IPS DF 6.9 (cell line): Measurements from ENCODE around the gene MSH5.

Source experiments
- DNase-seq: peaks from one replicate; pipeline ENCODE4 v3.0.0-alpha.2; 2013; ENCODE audit warnings: low read depth, low spot score
- H3K27ac ChIP-seq: one replicate; pipeline ENCODE4 v1.5.1; 2013; ENCODE audit warnings: low read length, control low read depth
- H3K27me3 ChIP-seq: 2 replicates; pipeline ENCODE4 v1.6.1; 2013; ENCODE audit warnings: mild to moderate bottlenecking, low read length; ENCODE audit not compliant: control insufficient read depth, insufficient read depth
- H3K36me3 ChIP-seq: 2 replicates; pipeline ENCODE4 v1.6.1; 2013; ENCODE audit warnings: low read length; ENCODE audit not compliant: control insufficient read depth, insufficient read depth
- H3K4me1 ChIP-seq: 2 replicates; pipeline ENCODE4 v1.6.1; 2013; ENCODE audit warnings: low read length; ENCODE audit not compliant: control insufficient read depth, insufficient read depth
- H3K4me3 ChIP-seq: 2 replicates; pipeline ENCODE4 v1.5.1; 2013; ENCODE audit warnings: mild to moderate bottlenecking, low read length
- H3K9me3 ChIP-seq: 2 replicates; pipeline ENCODE4 v1.6.1; 2013; ENCODE audit warnings: low read length, inconsistent platforms; ENCODE audit not compliant: control insufficient read depth, insufficient read depth
- WGBS: extraction: QIAGEN DNeasy Blood & Tissue Kit; methylation state at CpG from one replicate; pipeline ENCODE4 v1.1.7; 2013; ENCODE audit warnings: mixed read lengths, missing lambda C conversion rate; ENCODE audit not compliant: insufficient read length, insufficient coverage; 5-methylcytosine and 5-hydroxymethylcytosine counted together

MSH5 gene

DNA sequence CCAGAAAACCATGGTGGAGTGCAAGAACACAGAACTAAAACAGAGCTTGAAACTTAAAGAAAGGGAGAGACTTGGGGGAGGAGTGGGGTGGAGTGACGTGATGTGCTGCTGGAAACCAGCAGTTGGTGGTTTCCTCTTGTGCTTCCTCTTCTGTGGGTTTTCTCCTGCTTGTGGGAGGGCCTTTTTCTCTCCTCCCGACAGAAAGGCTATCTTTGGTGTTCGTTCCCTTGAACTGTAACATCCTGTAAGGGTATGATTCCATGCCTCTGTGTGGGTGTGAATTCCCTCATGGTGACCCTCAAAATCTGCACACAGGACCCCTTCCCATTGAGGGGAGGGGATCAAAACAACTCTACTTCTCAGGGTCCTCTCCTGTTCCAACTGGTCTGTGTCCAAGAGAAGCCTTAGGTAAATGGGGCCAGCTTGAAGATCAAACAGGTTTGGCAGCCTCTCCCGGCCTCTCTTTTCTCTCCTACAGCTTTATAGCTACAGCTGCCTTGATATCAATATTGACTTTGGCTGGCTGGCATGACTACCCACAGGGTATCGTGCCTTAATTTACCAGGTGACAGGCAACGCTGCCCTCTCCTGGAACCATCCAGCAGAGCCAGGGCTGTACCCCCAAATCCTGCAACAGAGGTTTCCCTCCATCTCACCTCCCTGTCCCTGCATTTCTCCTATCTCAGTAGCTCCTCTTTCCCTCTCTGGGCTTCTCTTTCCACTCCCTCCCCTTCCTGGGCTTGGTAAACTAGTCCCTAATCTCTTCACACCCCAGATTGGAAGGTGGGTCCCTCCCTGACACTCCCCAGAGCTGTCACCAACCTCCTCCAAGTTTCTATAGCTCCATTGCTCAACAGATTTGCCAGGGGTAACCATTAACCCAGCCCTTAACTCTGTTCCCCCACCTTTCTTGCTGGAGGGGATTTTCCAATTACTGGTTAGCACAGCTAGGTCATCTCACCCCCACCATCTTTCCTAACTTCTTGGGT lies 1.5 kb upstream of the MSH5 start:
- WGBS, result no CpG with 5 or more reads among the region's 6 CpGs
- Histone ChIP-seq H3K9me3 (no peaks in the 10 kb centered on the region), H3K36me3 (peaks cover 8% of the 10 kb centered on the region; the same call in 1 of the 2 replicates), H3K4me1 (peaks cover 15% of the 10 kb centered on the region), H3K27ac (no peak overlapping the region), H3K27me3 (no peaks in the 10 kb centered on the region), H3K4me3 (no peak overlapping the region)
- no peak for DNase-seq

DNA sequence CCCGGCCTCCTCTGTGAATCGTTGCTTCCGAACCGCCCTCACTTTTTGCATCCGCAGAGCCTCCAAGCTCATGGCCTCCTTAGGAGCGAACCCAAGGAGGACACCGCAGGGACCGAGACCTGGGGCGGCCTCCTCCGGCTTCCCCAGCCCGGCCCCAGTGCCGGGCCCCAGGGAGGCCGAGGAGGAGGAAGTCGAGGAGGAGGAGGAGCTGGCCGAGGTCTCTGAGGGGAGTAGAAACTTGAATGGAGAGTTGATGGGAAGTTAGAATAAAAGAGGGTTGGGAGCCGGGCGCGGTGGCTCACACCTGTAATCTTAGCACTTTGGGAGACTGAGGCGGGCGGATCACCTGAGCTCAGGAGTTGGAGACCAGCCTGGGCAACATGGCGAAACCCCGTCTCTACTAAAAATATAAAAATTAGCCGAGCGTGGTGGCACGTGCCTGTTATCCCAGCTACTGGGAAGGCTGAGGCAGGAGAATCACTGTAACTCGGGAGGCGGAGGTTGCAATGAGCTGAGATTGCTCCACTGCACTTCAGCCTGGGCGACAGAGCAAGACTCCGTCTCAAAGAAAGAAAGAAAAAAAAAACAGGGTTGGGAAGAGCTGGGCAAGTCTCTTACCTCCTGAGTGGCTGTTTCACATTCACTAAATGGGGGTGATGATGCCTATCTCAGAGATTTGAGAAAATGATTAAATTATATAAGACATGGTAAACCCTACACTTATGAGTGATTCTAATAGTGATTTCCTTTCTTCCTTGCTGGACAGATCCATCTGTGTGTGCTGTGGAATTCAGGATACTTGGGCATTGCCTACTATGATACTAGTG lies 805 bp downstream of the MSH5 start:
- H3K4me1 ChIP-seq, result peaks cover 12% of the 10 kb centered on the region; the same call in 1 of the 2 replicates
- no CpG with 5 or more reads among the region's 29 CpGs for WGBS
- no peak overlapping the region for H3K27ac ChIP-seq
- DNase-seq, result no peak
- H3K27me3 ChIP-seq, result no peaks in the 10 kb centered on the region
- no peaks in the 10 kb centered on the region for H3K9me3 ChIP-seq
- H3K4me3 ChIP-seq, result peak overlapping the region; percentile 35; the same call in 1 of the 2 replicates
- H3K36me3 ChIP-seq, result no peaks in the 10 kb centered on the region

DNA sequence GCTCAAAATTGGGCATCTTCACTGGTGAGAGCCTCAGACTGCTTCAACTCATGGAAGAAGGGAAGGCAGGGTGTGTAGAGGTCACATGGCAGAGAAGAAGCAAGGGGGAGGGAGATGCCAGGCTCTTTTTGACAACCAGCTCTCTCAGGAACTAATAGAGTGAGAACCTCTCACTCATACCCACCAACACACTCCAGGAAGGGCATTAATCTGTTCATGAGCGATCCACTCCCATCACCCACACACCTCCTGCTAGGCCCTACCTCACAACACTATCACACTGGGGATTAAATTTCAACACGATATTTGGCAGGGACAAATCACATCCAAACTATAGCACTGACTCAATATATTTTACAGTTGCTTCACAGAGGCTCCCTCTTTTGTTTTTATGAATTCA lies 2.0 kb downstream of the MSH5 start:
- H3K27ac ChIP-seq, result no peak overlapping the region
- peaks cover 11% of the 10 kb centered on the region; the same call in 1 of the 2 replicates for H3K4me1 ChIP-seq
- no CpG with 5 or more reads among the region's 2 CpGs for WGBS
- no peaks in the 10 kb centered on the region for H3K9me3 ChIP-seq
- no peak for DNase-seq
- H3K27me3 ChIP-seq, result no peaks in the 10 kb centered on the region
- no peak overlapping the region for H3K4me3 ChIP-seq
- no peaks in the 10 kb centered on the region for H3K36me3 ChIP-seq

DNA sequence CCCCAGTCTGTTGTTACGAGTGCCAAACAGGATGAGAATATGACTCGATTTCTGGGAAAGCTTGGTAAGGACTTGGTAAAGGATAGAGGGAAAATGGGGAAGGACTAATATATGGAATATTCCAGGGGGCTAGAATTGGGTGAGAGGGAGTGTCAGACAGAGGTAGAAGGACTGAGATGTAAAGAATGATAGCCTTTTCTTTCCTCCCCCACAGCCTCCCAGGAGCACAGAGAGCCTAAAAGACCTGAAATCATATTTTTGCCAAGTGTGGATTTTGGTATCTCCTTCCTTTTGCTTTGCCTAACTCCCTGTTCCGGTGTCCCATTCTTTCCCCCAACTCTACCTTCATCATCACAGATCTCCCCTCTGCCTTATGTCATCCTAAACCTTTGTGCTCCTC lies 3.1 kb downstream of the MSH5 start:
- no CpG with 5 or more reads among the region's 3 CpGs for WGBS
- Histone ChIP-seq H3K27me3 (no peaks in the 10 kb centered on the region), H3K9me3 (no peaks in the 10 kb centered on the region), H3K4me3 (no peak overlapping the region), H3K4me1 (peaks cover 9% of the 10 kb centered on the region; the same call in 1 of the 2 replicates), H3K27ac (no peak overlapping the region), H3K36me3 (peaks cover 7% of the 10 kb centered on the region)
- no peak for DNase-seq

DNA sequence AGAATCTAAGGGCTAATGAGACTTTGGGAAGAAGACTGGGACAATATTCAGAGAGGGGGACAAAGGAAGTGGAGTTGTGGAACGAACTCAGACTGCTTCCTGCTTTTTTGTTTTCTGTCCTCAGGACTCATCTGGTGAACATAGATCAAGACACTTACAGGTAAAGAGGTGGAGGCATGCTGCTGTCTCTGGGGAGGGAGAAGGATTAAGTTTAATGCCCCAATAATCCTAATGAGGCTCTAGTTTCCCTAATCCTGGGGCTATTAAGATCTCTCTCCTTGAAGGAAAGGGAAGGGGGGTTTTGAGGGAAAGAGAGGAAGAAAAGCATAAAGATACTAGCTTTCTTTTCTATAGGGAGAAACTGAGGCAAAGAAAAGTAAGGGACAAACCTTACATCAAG lies 4.6 kb downstream of the MSH5 start:
- no peaks in the 10 kb centered on the region for H3K4me1 ChIP-seq
- H3K36me3 ChIP-seq, result peaks cover 7% of the 10 kb centered on the region
- WGBS, result no CpG with 5 or more reads among the region's 1 CpG
- no peaks in the 10 kb centered on the region for H3K9me3 ChIP-seq
- no peaks in the 10 kb centered on the region for H3K27me3 ChIP-seq
- H3K4me3 ChIP-seq, result no peak overlapping the region
- H3K27ac ChIP-seq, result no peak overlapping the region
- no peak for DNase-seq

DNA sequence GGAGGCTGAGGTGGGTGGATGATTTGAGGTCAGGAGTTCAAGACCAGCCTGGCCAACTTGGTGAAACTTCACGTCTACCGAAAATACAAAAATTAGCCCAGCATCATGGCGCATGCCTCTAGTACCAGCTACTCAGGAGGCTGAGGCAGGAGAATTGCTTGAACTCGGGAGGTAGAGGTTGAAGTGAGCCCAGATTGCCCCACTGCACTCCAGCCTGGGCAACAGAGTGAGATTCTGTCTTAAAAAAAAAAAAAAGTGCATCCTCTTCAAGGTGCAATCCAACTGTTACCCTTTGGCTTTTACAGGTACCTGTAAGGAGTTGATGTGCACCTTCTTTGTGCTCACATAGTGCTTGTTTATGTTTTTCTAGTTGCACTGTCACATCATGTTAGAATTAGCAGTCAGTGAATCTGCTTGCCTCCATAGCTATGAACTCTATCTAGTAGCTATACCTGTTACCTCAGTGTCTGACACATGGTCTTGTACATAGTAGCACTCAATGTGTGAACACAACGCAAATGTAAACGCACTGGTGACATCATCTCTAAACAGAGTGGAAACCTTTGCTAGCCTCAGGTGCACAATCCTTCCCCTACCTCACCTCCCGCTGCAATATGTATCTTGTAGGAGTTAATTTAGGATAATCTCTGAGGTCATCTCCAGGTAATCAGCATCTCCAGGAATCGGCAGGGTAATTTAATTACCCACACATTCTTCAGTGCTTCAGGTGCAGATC lies 9.7 kb downstream of the MSH5 start:
- Histone ChIP-seq H3K4me1 (no peaks in the 10 kb centered on the region), H3K9me3 (no peaks in the 10 kb centered on the region), H3K27me3 (no peaks in the 10 kb centered on the region), H3K36me3 (peaks cover 9% of the 10 kb centered on the region), H3K27ac (no peak overlapping the region), H3K4me3 (no peak overlapping the region)
- DNase-seq, result no peak
- WGBS, result no CpG with 5 or more reads among the region's 8 CpGs

DNA sequence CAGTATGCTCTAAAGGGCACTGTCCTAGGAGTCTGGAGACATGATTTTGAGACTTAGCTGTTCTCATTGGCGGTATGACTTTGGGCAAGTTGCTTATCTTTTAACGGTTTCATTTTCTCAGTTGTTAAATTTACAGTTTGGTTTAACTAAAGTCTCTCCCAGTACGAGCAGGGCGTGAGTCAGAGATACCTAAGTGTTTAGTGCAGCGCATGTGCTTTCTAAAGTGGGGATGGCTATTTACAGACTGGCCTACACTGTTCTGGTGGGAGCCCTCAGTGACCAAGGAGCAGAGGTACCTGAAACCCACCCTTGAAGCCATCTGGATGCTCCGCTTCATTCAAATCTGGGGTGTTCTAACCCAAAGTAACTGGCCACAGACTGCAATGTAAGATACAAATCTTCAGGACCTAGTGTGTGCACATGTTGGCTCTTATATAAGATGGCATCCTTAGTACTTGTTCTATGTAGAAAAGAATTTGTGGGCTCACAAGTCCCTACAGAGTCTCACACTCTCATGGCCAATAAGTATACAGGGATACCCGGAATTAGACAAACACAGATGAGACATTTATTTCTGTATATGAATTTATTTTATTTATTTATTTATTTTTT lies 10.7 kb downstream of the MSH5 start:
- Histone ChIP-seq H3K4me3 (no peak overlapping the region), H3K27ac (no peak overlapping the region), H3K27me3 (no peaks in the 10 kb centered on the region), H3K9me3 (no peaks in the 10 kb centered on the region), H3K36me3 (peaks cover 9% of the 10 kb centered on the region), H3K4me1 (no peaks in the 10 kb centered on the region)
- no CpG with 5 or more reads among the region's 7 CpGs for WGBS
- no peak for DNase-seq

DNA sequence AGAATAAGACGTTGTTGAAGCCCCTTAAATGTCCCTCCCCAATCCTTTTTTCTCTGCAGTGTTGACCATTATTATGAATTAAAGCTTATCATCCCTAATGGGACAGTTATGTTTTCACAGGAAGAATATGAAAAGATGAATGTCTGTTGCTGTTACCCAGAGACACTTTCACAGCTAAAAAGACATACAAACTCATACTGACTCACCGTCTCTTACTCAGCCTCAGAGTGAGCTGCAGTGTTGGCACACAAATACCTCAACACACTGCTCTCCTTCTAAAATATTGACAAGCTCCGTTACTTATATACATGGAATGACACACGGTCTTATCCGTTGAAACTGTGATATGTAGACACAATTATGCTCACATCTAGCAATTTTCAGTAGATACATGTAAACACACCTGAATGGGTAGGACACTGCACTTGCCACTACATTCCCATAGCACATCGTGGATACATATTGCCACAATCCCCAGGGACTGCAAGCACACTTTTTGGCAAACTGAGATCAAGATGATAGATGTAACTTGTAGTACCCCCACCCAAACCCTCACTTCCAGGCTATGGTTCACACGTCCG lies 13.0 kb downstream of the MSH5 start:
- no CpG with 5 or more reads among the region's 8 CpGs for WGBS

DNA sequence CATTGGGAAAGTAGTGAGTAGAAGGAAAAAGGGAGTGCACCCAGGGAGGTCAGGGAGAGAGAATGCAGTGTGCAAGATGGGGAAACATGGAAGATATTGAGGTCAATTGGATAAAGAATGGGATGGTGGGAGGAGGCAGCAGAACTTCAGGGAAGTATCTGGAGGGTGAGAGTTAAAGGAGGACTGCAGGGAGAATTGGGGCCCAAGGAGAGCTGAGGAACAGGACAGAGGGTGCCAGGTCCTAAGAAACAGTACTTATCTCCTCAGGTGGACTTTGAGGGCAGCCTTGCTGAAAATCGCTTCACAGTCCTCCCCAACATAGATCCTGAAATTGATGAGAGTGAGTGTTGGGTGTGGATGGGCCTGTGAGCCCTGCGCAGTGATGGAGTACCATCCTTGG lies 18.5 kb downstream of the MSH5 start:
- H3K36me3 ChIP-seq, result no peaks in the 10 kb centered on the region; the same call in 1 of the 2 replicates
- no peak overlapping the region for H3K27ac ChIP-seq
- H3K4me1 ChIP-seq, result peaks cover under 1% of the 10 kb centered on the region; the same call in 1 of the 2 replicates
- H3K9me3 ChIP-seq, result no peaks in the 10 kb centered on the region
- H3K4me3 ChIP-seq, result no peak overlapping the region
- no peak for DNase-seq
- no peaks in the 10 kb centered on the region for H3K27me3 ChIP-seq
- WGBS, result no CpG with 5 or more reads among the region's 2 CpGs

More for the DNA sequence above, 13.0 kb downstream of the MSH5 start:
- Histone ChIP-seq H3K27ac (no peak overlapping the region), H3K4me1 (no peaks in the 10 kb centered on the region), H3K9me3 (no peaks in the 10 kb centered on the region), H3K36me3 (peaks cover 3% of the 10 kb centered on the region; the same call in 1 of the 2 replicates), H3K4me3 (no peak overlapping the region), H3K27me3 (no peaks in the 10 kb centered on the region)
- DNase-seq, result no peak
